ENCODE data around the gene RALB. TPM values are rescaled to one million over a fixed set of nuclear protein-coding genes. Genes with fewer than 3 reads are reported as not detected.
A peak's percentile ranks its signal among the peaks of the same experiment; 100 is the strongest.

The RALB gene
- total RNA-seq, 1 donor from 2014 or later: 45.2 TPM

GRCh38 chr2:120287183-120288015, 34.7 kb downstream of the RALB start:
- peak; percentile 96 for DNase-seq (ENCODE audit: low read depth)
- Histone ChIP-seq H3K4me3 (ENCODE audit: low read depth, low read length) (no peak overlapping the region), H3K36me3 (ENCODE audit: control insufficient read depth, insufficient read depth, low read length) (no peaks in the 10 kb centered on the region), H3K27me3 (ENCODE audit: control insufficient read depth, insufficient read depth, low read length) (no peaks in the 10 kb centered on the region)
- TF ChIP-seq CTCF (IDR thresholded peaks at IDR 0.05; ENCODE audit: insufficient read depth, low read length, poor library complexity, severe bottlenecking): no peak

DNA sequence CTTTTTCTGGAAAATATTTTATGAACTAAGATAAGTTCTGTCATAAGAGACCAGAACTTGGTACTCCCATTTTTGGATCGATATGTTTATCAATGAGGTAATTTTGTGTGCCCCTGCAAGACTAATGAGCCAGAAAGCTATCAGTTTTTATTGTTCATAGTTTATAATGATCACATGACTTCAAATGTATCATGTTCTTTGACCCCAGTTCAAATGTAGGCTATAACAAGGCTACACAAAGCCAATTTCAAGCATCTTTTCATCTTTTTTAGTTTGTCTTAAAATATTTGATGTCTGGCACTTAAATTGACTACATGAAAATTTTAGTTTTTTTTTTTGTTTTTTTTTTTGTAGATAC, 35.3 kb downstream of the RALB start:
- no peak overlapping the region for H3K4me3 ChIP-seq (ENCODE audit: low read depth, low read length)
- no peaks in the 10 kb centered on the region for H3K36me3 ChIP-seq (ENCODE audit: control insufficient read depth, insufficient read depth, low read length)
- DNase-seq (ENCODE audit: low read depth): no peak
- no peak for TF ChIP-seq CTCF (IDR thresholded peaks at IDR 0.05; ENCODE audit: insufficient read depth, low read length, poor library complexity, severe bottlenecking)
- no peaks in the 10 kb centered on the region for H3K27me3 ChIP-seq (ENCODE audit: control insufficient read depth, insufficient read depth, low read length)

- TF ChIP-seq CTCF (IDR thresholded peaks at IDR 0.05; ENCODE audit: insufficient read depth, low read length, poor library complexity, severe bottlenecking): peak; percentile 14
- no peaks in the 10 kb centered on the region for H3K36me3 ChIP-seq (ENCODE audit: control insufficient read depth, insufficient read depth, low read length)
Measured at GRCh38 chr2:120289221-120289906, 36.7 kb downstream of the RALB start.

DNA sequence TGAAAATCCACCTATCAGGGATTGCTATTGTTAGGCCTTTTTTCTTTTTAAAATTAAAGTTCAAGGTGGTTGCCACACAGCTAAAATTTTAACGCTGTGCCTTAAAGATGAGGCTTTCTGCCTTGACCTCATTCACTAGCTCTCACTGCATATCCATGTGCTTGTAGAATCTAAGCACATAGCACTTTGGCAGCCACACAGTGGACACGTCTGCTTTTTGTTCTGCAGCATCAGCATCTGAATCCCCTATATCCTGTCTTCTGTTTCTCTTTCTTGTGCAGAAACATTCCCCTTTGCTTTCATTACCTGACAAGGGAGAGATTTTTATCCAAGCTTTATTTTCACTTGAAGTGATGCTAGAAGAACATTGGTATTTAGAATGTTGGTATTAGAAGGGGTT, 38.1 kb downstream of the RALB start:
- H3K4me3 ChIP-seq (ENCODE audit: low read depth, low read length): no peak overlapping the region
- H3K36me3 ChIP-seq (ENCODE audit: control insufficient read depth, insufficient read depth, low read length): no peaks in the 10 kb centered on the region
- no peak for DNase-seq (ENCODE audit: low read depth)
- no peak for TF ChIP-seq CTCF (IDR thresholded peaks at IDR 0.05; ENCODE audit: insufficient read depth, low read length, poor library complexity, severe bottlenecking)
- no peaks in the 10 kb centered on the region for H3K27me3 ChIP-seq (ENCODE audit: control insufficient read depth, insufficient read depth, low read length)

More at GRCh38 chr2:120289221-120289906, 36.7 kb downstream of the RALB start:
- Histone ChIP-seq H3K27me3 (ENCODE audit: control insufficient read depth, insufficient read depth, low read length) (no peaks in the 10 kb centered on the region), H3K4me3 (ENCODE audit: low read depth, low read length) (no peak overlapping the region)
- no peak for DNase-seq (ENCODE audit: low read depth)

GRCh38 chr2:120291401-120292311, 39.0 kb downstream of the RALB start:
- Histone ChIP-seq H3K27me3 (ENCODE audit: control insufficient read depth, insufficient read depth, low read length) (no peaks in the 10 kb centered on the region), H3K36me3 (ENCODE audit: control insufficient read depth, insufficient read depth, low read length) (no peaks in the 10 kb centered on the region), H3K4me3 (ENCODE audit: low read depth, low read length) (no peak overlapping the region)
- no peak for DNase-seq (ENCODE audit: low read depth)
- no peak for TF ChIP-seq CTCF (IDR thresholded peaks at IDR 0.05; ENCODE audit: insufficient read depth, low read length, poor library complexity, severe bottlenecking)
